ENCODE data around the gene SPTSSB. TPM values are rescaled to one million over a fixed set of nuclear protein-coding genes. Genes with fewer than 3 reads are reported as not detected.

Gene SPTSSB
- total RNA-seq, 1 donor from 2014 or later = 0.50 TPM

DNA sequence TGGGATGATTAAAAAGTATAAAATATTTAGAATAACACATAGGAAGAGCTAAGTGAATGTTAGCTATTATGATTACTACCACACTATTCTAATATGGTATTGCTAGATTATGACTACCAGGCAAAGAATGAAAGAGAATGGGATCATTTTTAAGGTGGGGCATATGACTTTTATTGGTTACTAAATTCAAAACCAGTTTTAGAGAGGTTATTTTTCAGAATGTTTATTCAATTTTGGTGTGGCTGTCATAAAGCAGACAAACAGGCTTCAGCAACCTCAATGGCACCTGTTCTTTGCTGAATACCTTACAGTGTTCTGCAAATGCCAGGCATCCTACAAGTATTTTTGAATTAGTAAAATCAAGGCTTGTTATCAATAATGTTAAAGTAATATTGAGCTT lies 12.8 kb downstream of the SPTSSB start:
- no peak overlapping the region for H2AFZ ChIP-seq (ENCODE audit: low read depth, low read length)
- TF ChIP-seq EZH2 (IDR thresholded peaks at IDR 0.05; ENCODE audit: insufficient read depth, low read length) (no peak), CTCF (IDR thresholded peaks at IDR 0.05; ENCODE audit: insufficient read depth, low read depth, low read length) (no peak)
- no peak overlapping the region for H3K9ac ChIP-seq (ENCODE audit: low read length)
- DNase-seq (ENCODE audit: low read depth) (no peak), FAIRE-seq (no peak)
- H3K27ac ChIP-seq (ENCODE audit: low read depth, low read length) = no peak overlapping the region
- Mint-ChIP-seq H3K4me3 (ENCODE audit: unreplicated experiment) (no peak overlapping the region), H3K36me3 (ENCODE audit: low read depth, unreplicated experiment) (no peaks in the 10 kb centered on the region), H3K9me3 (ENCODE audit: unreplicated experiment) (no peaks in the 10 kb centered on the region), H3K4me1 (ENCODE audit: low read depth, unreplicated experiment) (no peaks in the 10 kb centered on the region), H3K27ac (ENCODE audit: unreplicated experiment) (no peak overlapping the region), H3K27me3 (ENCODE audit: low read depth, unreplicated experiment) (peaks cover 3% of the 10 kb centered on the region)
- H3K36me3 ChIP-seq (ENCODE audit: insufficient read depth, low read length) = no peaks in the 10 kb centered on the region
- no peaks in the 10 kb centered on the region for H3K9me3 ChIP-seq (ENCODE audit: insufficient read depth, low read depth, low read length)
- H3K27me3 ChIP-seq (ENCODE audit: insufficient read depth, low read length) = no peaks in the 10 kb centered on the region
- no peaks in the 10 kb centered on the region for H3K79me2 ChIP-seq (ENCODE audit: insufficient read depth, low read length)
- H4K20me1 ChIP-seq (ENCODE audit: insufficient read depth, low read length) = no peaks in the 10 kb centered on the region
- no peaks in the 10 kb centered on the region for H3K4me1 ChIP-seq (ENCODE audit: insufficient read depth, low read length)
- H3K4me2 ChIP-seq (ENCODE audit: low read length) = no peak overlapping the region
- H3K4me3 ChIP-seq (ENCODE audit: insufficient read depth, low read depth, low read length) = no peak overlapping the region

DNA sequence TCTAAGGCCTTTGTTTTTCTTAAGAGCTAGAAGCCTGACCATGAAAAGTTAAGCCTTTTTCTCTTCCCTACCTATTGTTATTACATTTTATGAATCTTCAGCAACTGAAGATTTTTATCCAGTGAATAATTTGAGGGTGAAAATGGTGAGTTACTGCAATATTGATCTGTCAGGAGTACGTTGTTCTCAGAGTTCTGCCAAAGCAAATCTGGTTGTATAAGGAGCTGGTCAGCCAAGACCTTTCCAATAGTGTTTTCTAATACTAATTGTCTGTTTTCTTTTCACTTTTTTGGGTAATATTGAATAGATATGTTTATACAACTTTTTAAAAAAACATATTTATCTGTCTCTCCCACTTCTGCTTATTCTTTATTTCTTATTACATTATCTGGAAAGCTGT lies 15.0 kb downstream of the SPTSSB start:
- TF ChIP-seq CTCF (IDR thresholded peaks at IDR 0.05; ENCODE audit: insufficient read depth, low read depth, low read length) (no peak), EZH2 (IDR thresholded peaks at IDR 0.05; ENCODE audit: insufficient read depth, low read length) (no peak)
- Histone ChIP-seq H2AFZ (ENCODE audit: low read depth, low read length) (no peak overlapping the region), H3K27ac (ENCODE audit: low read depth, low read length) (no peak overlapping the region), H3K4me3 (ENCODE audit: insufficient read depth, low read depth, low read length) (no peak overlapping the region), H4K20me1 (ENCODE audit: insufficient read depth, low read length) (no peaks in the 10 kb centered on the region), H3K4me2 (ENCODE audit: low read length) (no peak overlapping the region), H3K9me3 (ENCODE audit: insufficient read depth, low read depth, low read length) (no peaks in the 10 kb centered on the region), H3K79me2 (ENCODE audit: insufficient read depth, low read length) (no peaks in the 10 kb centered on the region), H3K36me3 (ENCODE audit: insufficient read depth, low read length) (no peaks in the 10 kb centered on the region), H3K27me3 (ENCODE audit: insufficient read depth, low read length) (no peaks in the 10 kb centered on the region), H3K9ac (ENCODE audit: low read length) (no peak overlapping the region), H3K4me1 (ENCODE audit: insufficient read depth, low read length) (no peaks in the 10 kb centered on the region)
- FAIRE-seq (no peak), DNase-seq (ENCODE audit: low read depth) (no peak)
- Mint-ChIP-seq H3K27ac (ENCODE audit: unreplicated experiment) (no peak overlapping the region), H3K36me3 (ENCODE audit: low read depth, unreplicated experiment) (no peaks in the 10 kb centered on the region), H3K4me3 (ENCODE audit: unreplicated experiment) (no peak overlapping the region), H3K4me1 (ENCODE audit: low read depth, unreplicated experiment) (no peaks in the 10 kb centered on the region), H3K27me3 (ENCODE audit: low read depth, unreplicated experiment) (peaks cover 3% of the 10 kb centered on the region), H3K9me3 (ENCODE audit: unreplicated experiment) (no peaks in the 10 kb centered on the region)

DNA sequence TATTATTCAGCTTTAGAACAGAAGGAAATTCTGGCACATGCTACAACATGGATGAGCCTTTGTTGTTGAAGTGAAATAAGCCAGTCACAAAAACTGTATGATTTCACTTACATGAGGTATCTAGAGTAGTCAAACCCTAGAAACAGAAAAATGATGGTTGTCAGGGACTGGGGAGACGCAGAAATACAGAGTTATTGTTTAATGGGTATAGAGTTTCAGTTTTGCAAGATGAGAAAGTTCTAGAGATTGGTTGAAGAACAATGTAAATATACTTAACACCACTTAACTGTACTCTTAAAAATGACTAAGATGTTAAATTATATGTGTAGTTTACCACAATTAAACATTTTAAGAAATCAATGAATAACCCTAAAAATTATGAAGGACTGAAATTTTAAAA lies 15.8 kb downstream of the SPTSSB start:
- FAIRE-seq = no peak

More for the DNA sequence above, 15.8 kb downstream of the SPTSSB start:
- no peaks in the 10 kb centered on the region for H3K79me2 ChIP-seq (ENCODE audit: insufficient read depth, low read length)
- no peaks in the 10 kb centered on the region for H3K36me3 Mint-ChIP-seq (ENCODE audit: low read depth, unreplicated experiment)
- no peaks in the 10 kb centered on the region for H3K4me1 ChIP-seq (ENCODE audit: insufficient read depth, low read length)
- no peaks in the 10 kb centered on the region for H3K4me1 Mint-ChIP-seq (ENCODE audit: low read depth, unreplicated experiment)
- no peaks in the 10 kb centered on the region for H3K36me3 ChIP-seq (ENCODE audit: insufficient read depth, low read length)
- H3K27ac Mint-ChIP-seq (ENCODE audit: unreplicated experiment) = no peak overlapping the region
- DNase-seq (ENCODE audit: low read depth) = no peak
- H4K20me1 ChIP-seq (ENCODE audit: insufficient read depth, low read length) = no peaks in the 10 kb centered on the region
- no peak for TF ChIP-seq CTCF (IDR thresholded peaks at IDR 0.05; ENCODE audit: insufficient read depth, low read depth, low read length)
- TF ChIP-seq EZH2 (IDR thresholded peaks at IDR 0.05; ENCODE audit: insufficient read depth, low read length) = no peak
- H3K9me3 Mint-ChIP-seq (ENCODE audit: unreplicated experiment) = no peaks in the 10 kb centered on the region
- no peaks in the 10 kb centered on the region for H3K27me3 Mint-ChIP-seq (ENCODE audit: low read depth, unreplicated experiment)
- no peaks in the 10 kb centered on the region for H3K27me3 ChIP-seq (ENCODE audit: insufficient read depth, low read length)
- no peak overlapping the region for H3K4me3 ChIP-seq (ENCODE audit: insufficient read depth, low read depth, low read length)
- H3K27ac ChIP-seq (ENCODE audit: low read depth, low read length) = no peak overlapping the region
- no peak overlapping the region for H2AFZ ChIP-seq (ENCODE audit: low read depth, low read length)
- H3K9ac ChIP-seq (ENCODE audit: low read length) = no peak overlapping the region
- no peak overlapping the region for H3K4me3 Mint-ChIP-seq (ENCODE audit: unreplicated experiment)
- H3K4me2 ChIP-seq (ENCODE audit: low read length) = no peak overlapping the region
- no peaks in the 10 kb centered on the region for H3K9me3 ChIP-seq (ENCODE audit: insufficient read depth, low read depth, low read length)
